Body of pancreas (tissue), 4 donors: ENCODE measurements around the gene NXNL1.

Experiments used
- CTCF ChIP-seq, 7 experiments: fragments of 450-650 bp in 4 of 7; fragments of 200-600 bp in 3 of 7; sonication (generic) in 3 of 7; IDR thresholded peaks; one replicate each; pipeline ENCODE4 v1.5.1; 2016 to 2019; ENCODE audit warnings: antibody characterized with exemption in 7 of 7
- POLR2A ChIP-seq, 3 donors: fragments of 450-650 bp; IDR thresholded peaks; one replicate each; pipeline ENCODE4 v1.6.1; 2016; ENCODE audit warnings: antibody characterized with exemption in 3 of 3, mild to moderate bottlenecking in 2 of 3

GRCh38 chr19:17497149-17497798 is 36.5 kb upstream of the NXNL1 start:
- no peak for TF ChIP-seq POLR2A (IDR thresholded peaks at IDR 0.05)
- TF ChIP-seq CTCF (IDR thresholded peaks at IDR 0.05), result no peak
